Ishikawa (cell line): ENCODE results near the gene TECTB.

ENCODE experiments used
- CEBPB ChIP-seq: IDR thresholded peaks from 2 replicates; pipeline ENCODE4 v1.6.1; 2012
- CREB1 ChIP-seq: IDR thresholded peaks from 2 replicates; pipeline ENCODE4 v1.6.1; 2012; ENCODE audit warnings: low read depth
- EGR1 ChIP-seq: IDR thresholded peaks from 2 replicates; pipeline ENCODE4 v1.6.1; 2012
- EP300 ChIP-seq: IDR thresholded peaks from 2 replicates; pipeline ENCODE4 v1.6.1; 2012; ENCODE audit warnings: borderline replicate concordance
- FOXM1 ChIP-seq: IDR thresholded peaks from 2 replicates; pipeline ENCODE4 v1.6.1; 2012; ENCODE audit warnings: low read depth, borderline replicate concordance
- MAX ChIP-seq: IDR thresholded peaks from 2 replicates; pipeline ENCODE4 v1.6.1; 2012
- NFIC ChIP-seq: IDR thresholded peaks from 2 replicates; pipeline ENCODE4 v1.6.1; 2012
- RAD21 ChIP-seq: IDR thresholded peaks from 2 replicates; pipeline ENCODE4 v1.6.1; 2012; ENCODE audit warnings: low read depth
- TAF1 ChIP-seq: IDR thresholded peaks from 2 replicates; pipeline ENCODE4 v1.6.1; 2012; ENCODE audit warnings: low read depth, mild to moderate bottlenecking
- TCF12 ChIP-seq: IDR thresholded peaks from 2 replicates; pipeline ENCODE4 v1.6.1; 2012; ENCODE audit warnings: low read depth
- TEAD4 ChIP-seq: IDR thresholded peaks from 2 replicates; pipeline ENCODE4 v1.6.1; 2012
- YY1 ChIP-seq: IDR thresholded peaks from 2 replicates; pipeline ENCODE4 v1.6.1; 2012; ENCODE audit warnings: low read depth
- ZBTB7A ChIP-seq: IDR thresholded peaks from 2 replicates; pipeline ENCODE4 v1.6.1; 2012; ENCODE audit warnings: low read depth
- TF ChIP-seq, protein P1 (sequence below): IDR thresholded peaks from 2 replicates; pipeline ENCODE4 v1.6.1; 2012
- TF ChIP-seq, protein P2 (sequence below): IDR thresholded peaks from 2 replicates; pipeline ENCODE4 v1.6.1; 2012; ENCODE audit warnings: low read depth, mild to moderate bottlenecking

TECTB gene

DNA sequence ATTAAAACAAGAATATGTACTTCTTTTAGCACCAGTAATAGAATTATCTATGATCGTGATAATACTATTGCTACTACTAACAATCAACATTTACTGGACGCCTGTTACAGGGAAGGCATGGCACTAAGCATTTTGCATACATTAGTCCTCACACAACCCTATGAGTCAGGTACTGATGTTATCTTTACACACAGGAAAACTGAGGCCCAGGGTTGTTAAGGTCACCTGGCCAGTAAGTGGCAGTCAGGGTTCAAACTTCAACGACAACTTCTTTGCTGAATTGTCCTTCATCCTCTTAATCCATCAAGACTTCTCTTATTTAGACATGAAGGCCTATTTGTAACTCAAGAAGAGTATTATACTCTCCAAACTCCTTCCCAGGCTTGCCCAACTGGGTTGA lies 48.8 kb downstream of the TECTB start:
- no peak for TF ChIP-seq TCF12
- no peak for TF ChIP-seq MAX
- no peak for TF ChIP-seq RAD21
- no peak for TF ChIP-seq NFIC
- TF ChIP-seq, protein P1, sequence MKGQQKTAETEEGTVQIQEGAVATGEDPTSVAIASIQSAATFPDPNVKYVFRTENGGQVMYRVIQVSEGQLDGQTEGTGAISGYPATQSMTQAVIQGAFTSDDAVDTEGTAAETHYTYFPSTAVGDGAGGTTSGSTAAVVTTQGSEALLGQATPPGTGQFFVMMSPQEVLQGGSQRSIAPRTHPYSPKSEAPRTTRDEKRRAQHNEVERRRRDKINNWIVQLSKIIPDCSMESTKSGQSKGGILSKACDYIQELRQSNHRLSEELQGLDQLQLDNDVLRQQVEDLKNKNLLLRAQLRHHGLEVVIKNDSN, result no peak
- no peak for TF ChIP-seq ZBTB7A
- TF ChIP-seq EP300, result no peak

DNA sequence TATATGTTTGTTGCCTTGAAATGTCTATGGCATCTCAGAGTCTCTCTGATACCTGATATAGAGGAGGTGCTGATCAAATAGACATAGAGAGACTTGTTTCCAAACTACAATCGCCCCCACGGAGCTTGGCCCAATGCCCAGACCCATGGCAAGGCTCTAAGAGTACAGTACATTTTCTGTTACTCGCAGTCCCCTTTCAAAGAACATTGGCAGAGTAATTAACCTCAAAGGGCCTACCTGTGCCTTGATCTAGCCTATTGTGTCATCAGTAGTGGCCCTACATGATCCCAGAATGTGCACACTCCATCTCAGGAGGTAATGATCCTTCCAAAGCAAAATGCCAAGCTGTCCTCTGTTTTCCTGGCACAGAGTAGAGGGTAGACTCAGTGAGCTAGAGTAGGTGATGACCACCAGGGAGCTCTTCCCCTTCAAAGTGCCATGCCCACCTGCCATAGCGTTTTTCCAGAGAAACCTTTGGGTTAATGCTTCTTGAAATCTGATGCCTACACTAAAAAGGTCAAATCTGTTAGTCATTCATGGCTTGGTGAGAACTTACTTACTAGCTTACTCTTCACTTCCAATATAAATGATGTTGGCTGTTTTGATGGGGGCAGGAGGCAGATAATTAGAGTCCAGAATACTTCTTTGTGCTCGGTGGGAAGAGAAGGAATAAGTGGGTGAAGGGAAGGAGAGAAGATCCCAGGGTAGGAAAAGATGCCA lies 49.5 kb downstream of the TECTB start:
- TF ChIP-seq MAX (no peak), CEBPB (no peak)

GRCh38 chr10:112333452-112333851 lies 50.3 kb downstream of the TECTB start:
- TF ChIP-seq RAD21, result no peak
- no peak for TF ChIP-seq EGR1
- TF ChIP-seq, protein P1, result no peak
- TF ChIP-seq TCF12, result no peak
- no peak for TF ChIP-seq CEBPB
- TF ChIP-seq ZBTB7A, result no peak
- no peak for TF ChIP-seq CREB1
- TF ChIP-seq FOXM1, result no peak
- no peak for TF ChIP-seq MAX
- TF ChIP-seq YY1, result no peak
- TF ChIP-seq EP300, result no peak
- no peak for TF ChIP-seq TAF1
- TF ChIP-seq, protein P2, sequence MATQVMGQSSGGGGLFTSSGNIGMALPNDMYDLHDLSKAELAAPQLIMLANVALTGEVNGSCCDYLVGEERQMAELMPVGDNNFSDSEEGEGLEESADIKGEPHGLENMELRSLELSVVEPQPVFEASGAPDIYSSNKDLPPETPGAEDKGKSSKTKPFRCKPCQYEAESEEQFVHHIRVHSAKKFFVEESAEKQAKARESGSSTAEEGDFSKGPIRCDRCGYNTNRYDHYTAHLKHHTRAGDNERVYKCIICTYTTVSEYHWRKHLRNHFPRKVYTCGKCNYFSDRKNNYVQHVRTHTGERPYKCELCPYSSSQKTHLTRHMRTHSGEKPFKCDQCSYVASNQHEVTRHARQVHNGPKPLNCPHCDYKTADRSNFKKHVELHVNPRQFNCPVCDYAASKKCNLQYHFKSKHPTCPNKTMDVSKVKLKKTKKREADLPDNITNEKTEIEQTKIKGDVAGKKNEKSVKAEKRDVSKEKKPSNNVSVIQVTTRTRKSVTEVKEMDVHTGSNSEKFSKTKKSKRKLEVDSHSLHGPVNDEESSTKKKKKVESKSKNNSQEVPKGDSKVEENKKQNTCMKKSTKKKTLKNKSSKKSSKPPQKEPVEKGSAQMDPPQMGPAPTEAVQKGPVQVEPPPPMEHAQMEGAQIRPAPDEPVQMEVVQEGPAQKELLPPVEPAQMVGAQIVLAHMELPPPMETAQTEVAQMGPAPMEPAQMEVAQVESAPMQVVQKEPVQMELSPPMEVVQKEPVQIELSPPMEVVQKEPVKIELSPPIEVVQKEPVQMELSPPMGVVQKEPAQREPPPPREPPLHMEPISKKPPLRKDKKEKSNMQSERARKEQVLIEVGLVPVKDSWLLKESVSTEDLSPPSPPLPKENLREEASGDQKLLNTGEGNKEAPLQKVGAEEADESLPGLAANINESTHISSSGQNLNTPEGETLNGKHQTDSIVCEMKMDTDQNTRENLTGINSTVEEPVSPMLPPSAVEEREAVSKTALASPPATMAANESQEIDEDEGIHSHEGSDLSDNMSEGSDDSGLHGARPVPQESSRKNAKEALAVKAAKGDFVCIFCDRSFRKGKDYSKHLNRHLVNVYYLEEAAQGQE, result no peak
- TF ChIP-seq TEAD4, result no peak

DNA sequence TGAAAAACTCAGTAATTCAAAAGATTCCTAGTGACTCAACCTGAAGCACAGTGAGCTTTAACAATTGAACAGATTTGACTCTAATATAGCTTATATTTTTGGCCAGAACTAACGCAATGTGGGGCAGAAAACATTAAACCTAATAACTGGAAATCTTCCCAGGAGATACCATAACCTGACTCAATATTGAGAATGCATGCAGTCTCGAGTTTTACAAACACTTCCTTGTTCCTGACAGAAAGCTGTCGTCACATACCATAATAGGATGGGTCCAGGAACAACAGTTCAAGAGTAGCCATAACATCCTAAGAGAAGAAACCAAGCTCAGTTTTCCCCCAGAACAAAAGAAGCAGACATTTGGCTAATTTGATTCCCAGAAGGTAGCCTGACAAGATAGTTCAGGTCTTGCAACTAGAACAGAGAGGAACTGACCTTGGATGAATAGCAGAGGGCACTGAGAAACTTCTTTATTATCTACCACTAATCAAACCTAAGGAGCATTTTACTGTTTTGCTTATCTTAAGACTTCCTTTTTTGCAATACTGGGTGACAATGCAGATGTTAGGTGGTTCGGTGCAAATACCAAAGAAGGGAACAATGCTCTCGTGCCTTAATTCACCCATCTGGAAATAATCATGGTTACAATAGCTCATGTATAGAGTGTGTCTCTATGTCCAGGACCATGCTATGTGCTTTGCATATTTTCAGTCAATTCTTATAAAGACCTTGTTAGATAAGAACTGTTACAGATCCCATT lies 52.1 kb downstream of the TECTB start:
- TF ChIP-seq FOXM1, result no peak
- no peak for TF ChIP-seq NFIC
- no peak for TF ChIP-seq MAX
- no peak for TF ChIP-seq CREB1
- TF ChIP-seq TAF1, result no peak
- TF ChIP-seq YY1, result no peak
- no peak for TF ChIP-seq TEAD4
- TF ChIP-seq TCF12, result no peak
- no peak for TF ChIP-seq RAD21
- TF ChIP-seq ZBTB7A, result no peak
- no peak for TF ChIP-seq EGR1
- TF ChIP-seq, protein P2, result no peak
- TF ChIP-seq CEBPB, result no peak
- TF ChIP-seq EP300, result no peak
- TF ChIP-seq, protein P1, result no peak

GRCh38 chr10:112335868-112336265 lies 52.7 kb downstream of the TECTB start:
- TF ChIP-seq, protein P1, result no peak
- TF ChIP-seq TEAD4 (no peak), EGR1 (no peak), TAF1 (no peak), CEBPB (no peak)
